22Rv1 (cell line): ENCODE measurements around the gene QSOX2.

Experiments
- CTCF ChIP-seq: fragments of 450-650 bp; IDR thresholded peaks from 2 replicates; pipeline ENCODE4 v1.5.1; 2017; ENCODE audit warnings: mild to moderate bottlenecking
- ZFX ChIP-seq: fragments of 450-650 bp; IDR thresholded peaks from 2 replicates; pipeline ENCODE4 v1.6.1; 2017; ENCODE audit warnings: antibody characterized with exemption, borderline replicate concordance

GRCh38 chr9:136210276-136210675, 35.3 kb downstream of the QSOX2 start:
- TF ChIP-seq CTCF, result no peak
- TF ChIP-seq ZFX, result no peak
